Naive thymus-derived CD4-positive, alpha-beta T cell (primary cell): Measurements from ENCODE around the gene ZNF74. TPM values are rescaled to one million over a fixed set of nuclear protein-coding genes. Genes with fewer than 3 reads are reported as not detected.

Source experiments
- ATAC-seq: fragments of 150-1000 bp; cut with Tn5 transposase; 2 replicates; pipeline ENCODE4 v1.10.0; 2021; ENCODE audit warnings: mild to moderate bottlenecking, moderate library complexity
- CTCF ChIA-PET: fragments of 350-600 bp; sonication (Branson Sonifier 250); formaldehyde crosslinking; loops from one replicate; lab custom pipeline; 2021; ENCODE audit warnings: antibody characterized with exemption; lab: Charles Lee
- POLR2A ChIA-PET: fragments of 350-600 bp; sonication (Branson Sonifier 250); formaldehyde crosslinking; loops from one replicate; lab custom pipeline; 2021; ENCODE audit warnings: antibody characterized with exemption, inconsistent platforms; lab: Charles Lee
- DNase-seq, 9 donors: peaks; one replicate each; pipeline versions ENCODE4 v3.0.0 to v3.0.0-alpha.2; 2020 to 2022; ENCODE audit warnings: mixed read lengths in 1 of 9
- H3K27ac ChIP-seq: one replicate; pipeline ENCODE4 v1.7.0; 2013; ENCODE audit warnings: mild to moderate bottlenecking, low read depth, low read length, moderate library complexity
- H3K27me3 ChIP-seq, 2 donors: one replicate each; pipeline ENCODE4 v1.7.0; 2013; ENCODE audit warnings: low read length in 2 of 2, mild to moderate bottlenecking in 2 of 2, moderate library complexity in 2 of 2; ENCODE audit not compliant: control insufficient read depth in 2 of 2, insufficient read depth in 2 of 2
- H3K36me3 ChIP-seq, 3 experiments: 1 replicate in 2 of 3; 2 replicates in 1 of 3; pipeline ENCODE4 v1.7.0; 2013; ENCODE audit warnings: low read length in 3 of 3, mild to moderate bottlenecking in 3 of 3, moderate library complexity in 1 of 3; ENCODE audit not compliant: insufficient read depth in 3 of 3, control insufficient read depth in 2 of 3
- H3K4me1 ChIP-seq, 2 donors: one replicate each; pipeline ENCODE4 v1.7.0; 2013; ENCODE audit warnings: low read length in 2 of 2, mild to moderate bottlenecking in 2 of 2, moderate library complexity in 1 of 2; ENCODE audit not compliant: control insufficient read depth in 2 of 2, insufficient read depth in 2 of 2
- H3K4me3 ChIP-seq: 2 replicates; pipeline ENCODE4 v1.7.0; 2013; ENCODE audit warnings: mild to moderate bottlenecking, low read length
- H3K9me3 ChIP-seq, 3 experiments: 1 replicate in 2 of 3; 2 replicates in 1 of 3; pipeline ENCODE4 v1.7.0; 2013; ENCODE audit warnings: low read length in 3 of 3; ENCODE audit not compliant: control insufficient read depth in 2 of 3
- H3K27ac Mint-ChIP-seq, 9 donors: one replicate each; pipeline ENCODE4 v1.8.0; 2020 to 2022; ENCODE audit warnings: mixed read lengths in 9 of 9, mild to moderate bottlenecking in 8 of 9, moderate library complexity in 5 of 9, inconsistent platforms in 2 of 9
- H3K27me3 Mint-ChIP-seq, 5 donors: one replicate each; pipeline ENCODE4 v1.8.0; 2021 to 2022; ENCODE audit warnings: mixed read lengths in 5 of 5, mild to moderate bottlenecking in 1 of 5
- H3K36me3 Mint-ChIP-seq, 5 donors: one replicate each; pipeline ENCODE4 v1.8.0; 2020 to 2022; ENCODE audit warnings: mixed read lengths in 5 of 5, mild to moderate bottlenecking in 3 of 5, inconsistent platforms in 1 of 5
- H3K4me1 Mint-ChIP-seq, 7 donors: one replicate each; pipeline ENCODE4 v1.8.0; 2020 to 2022; ENCODE audit warnings: mixed read lengths in 7 of 7, mild to moderate bottlenecking in 3 of 7, inconsistent platforms in 1 of 7
- H3K4me3 Mint-ChIP-seq, 10 donors: one replicate each; pipeline ENCODE4 v1.8.0; 2020 to 2022; ENCODE audit warnings: mild to moderate bottlenecking in 10 of 10, mixed read lengths in 10 of 10, moderate library complexity in 6 of 10, inconsistent platforms in 2 of 10
- H3K9me3 Mint-ChIP-seq, 11 donors: one replicate each; pipeline ENCODE4 v1.8.0; 2020 to 2022; ENCODE audit warnings: mixed read lengths in 11 of 11, mild to moderate bottlenecking in 4 of 11, inconsistent platforms in 1 of 11, moderate library complexity in 1 of 11
- intact Hi-C, 2 donors: fragments of 100-400 bp; cut with micrococcal nuclease; formaldehyde crosslinking; loops; one replicate each; pipeline ENCODE4 v1.15.1; 2023
- polyA plus RNA-seq, 2 donors: library from polyadenylated mRNA; unstranded; fragments of 300-500 nt; fragmentation: Illumina TruSeq; gene quantifications; one replicate each; pipeline ENCODE4 v1.2.3, GENCODE V29; 2021
- total RNA-seq, 6 experiments: library from RNA in 5 of 6; stranded (reverse) in 5 of 6; gene quantifications; 1 replicate in 5 of 6; 2 replicates in 1 of 6; pipeline ENCODE4 v1.2.3 and lab custom pipeline; 2021 to 2026

Gene ZNF74
- total and polyA plus RNA-seq, 7 experiments from 2014 or later: 5.3 to 18.2 (median 12.9) TPM

DNA sequence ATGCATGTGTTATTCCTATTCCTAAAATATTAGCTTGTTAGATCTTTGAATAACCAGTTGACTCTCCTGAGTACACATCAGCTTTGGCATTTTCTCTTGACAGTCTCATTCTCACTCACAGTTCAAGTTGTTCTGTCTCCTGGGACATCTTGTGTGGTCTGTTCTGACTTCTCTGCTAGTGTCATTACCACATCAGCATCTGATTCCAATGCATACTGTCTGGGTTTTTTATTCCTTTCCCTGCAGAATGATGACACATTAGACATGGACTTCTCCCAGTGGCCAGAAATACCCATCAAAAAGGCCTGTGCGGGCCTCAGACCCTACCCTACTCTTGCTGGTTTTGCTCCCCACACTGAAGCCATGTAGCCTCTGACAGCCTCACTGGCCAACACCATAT is 2.7 kb downstream of the ZNF74 start:
- no peaks in the 10 kb centered on the region for H3K9me3 ChIP-seq
- peaks cover 23 to 59% (median 51%) of the 10 kb centered on the region in 7 donors for H3K4me1 Mint-ChIP-seq
- no peak overlapping the region for H3K4me3 ChIP-seq
- peak overlapping the region in 8 of 10 donors; percentile 18 to 91 (median 84) for H3K4me3 Mint-ChIP-seq
- POLR2A ChIA-PET: interaction anchor here (1.1 kb wide), 1 partner anchor 11 kb away, joined by 4 read pairs; no protein-coding TSS in a partner anchor
- intact Hi-C loops: no loop called here
- no peaks in the 10 kb centered on the region for H3K27me3 ChIP-seq
- no peaks in the 10 kb centered on the region for H3K27me3 Mint-ChIP-seq
- no peaks in the 10 kb centered on the region for H3K9me3 Mint-ChIP-seq
- H3K4me1 ChIP-seq: peaks cover 14 to 17% of the 10 kb centered on the region in 2 donors
- peaks cover 3 to 12% (median 4%) of the 10 kb centered on the region in 3 experiments for H3K36me3 ChIP-seq
- H3K27ac Mint-ChIP-seq: peak overlapping the region in 3 of 9 donors; percentile 13 to 76 (median 45)
- no peak overlapping the region for H3K27ac ChIP-seq
- peaks cover 0 to 18% (median 4%) of the 10 kb centered on the region in 5 donors for H3K36me3 Mint-ChIP-seq
- CTCF ChIA-PET: no interaction called here
- ATAC-seq (no peak), DNase-seq (no peak)

DNA sequence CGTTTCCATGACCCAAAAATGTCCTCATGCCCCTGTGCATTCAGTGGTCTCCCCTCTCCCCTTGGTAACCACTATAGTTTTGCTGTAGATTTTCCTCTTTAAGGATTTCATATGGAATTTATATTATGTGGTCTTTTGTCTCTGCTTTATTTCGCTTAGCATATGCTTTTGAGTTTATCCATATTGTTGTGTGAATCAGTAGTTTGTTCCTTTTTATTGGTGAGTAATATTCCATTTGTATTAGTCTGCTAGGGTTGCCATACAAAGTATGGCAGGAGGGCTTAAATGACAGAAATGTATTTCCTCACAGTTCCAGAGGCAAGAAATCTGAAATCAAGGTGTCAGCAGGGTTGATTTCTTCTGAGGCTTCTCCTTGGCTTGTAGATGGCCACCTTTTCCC is 3.5 kb downstream of the ZNF74 start:
- ChIA-PET POLR2A (no interaction called here), CTCF (no interaction called here)
- intact Hi-C loops: no loop called here
- ATAC-seq: no peak
- Mint-ChIP-seq H3K4me3 (peak overlapping the region in 1 of 10 donors; percentile 14), H3K4me1 (peaks cover 23 to 59% (median 51%) of the 10 kb centered on the region in 7 donors), H3K36me3 (peaks cover 0 to 21% (median 4%) of the 10 kb centered on the region in 5 donors), H3K9me3 (no peaks in the 10 kb centered on the region), H3K27me3 (no peaks in the 10 kb centered on the region), H3K27ac (no peak overlapping the region)
- peaks cover 14 to 17% of the 10 kb centered on the region in 2 donors for H3K4me1 ChIP-seq
- peaks cover 3 to 13% (median 4%) of the 10 kb centered on the region in 3 experiments for H3K36me3 ChIP-seq
- H3K9me3 ChIP-seq: no peaks in the 10 kb centered on the region
- no peak overlapping the region for H3K27ac ChIP-seq
- no peaks in the 10 kb centered on the region for H3K27me3 ChIP-seq
- H3K4me3 ChIP-seq: no peak overlapping the region
- no peak for DNase-seq

DNA sequence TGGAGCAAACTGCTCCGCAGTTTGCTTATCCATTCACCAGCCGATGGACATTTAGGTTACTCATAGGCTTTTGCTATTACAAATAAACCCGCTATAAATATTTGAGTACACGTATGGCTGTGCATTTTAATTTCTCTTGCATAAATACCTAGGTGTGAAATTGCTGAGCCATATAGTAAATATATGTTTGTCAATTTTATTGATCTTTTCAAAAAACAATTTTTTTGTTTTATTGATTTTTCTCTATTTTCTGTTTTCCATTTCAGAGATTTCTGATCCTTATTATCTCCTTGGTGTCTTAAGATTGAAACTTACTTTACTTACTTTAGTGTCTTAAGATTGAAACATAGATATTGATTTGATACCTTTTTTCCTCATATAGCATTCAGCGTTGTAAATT is 4.5 kb downstream of the ZNF74 start:
- Mint-ChIP-seq H3K27ac (no peak overlapping the region), H3K4me1 (peaks cover 27 to 63% (median 56%) of the 10 kb centered on the region in 7 donors), H3K36me3 (peaks cover 0 to 26% (median 5%) of the 10 kb centered on the region in 5 donors), H3K27me3 (no peaks in the 10 kb centered on the region), H3K9me3 (peaks cover 0 to 2% (median 0%) of the 10 kb centered on the region in 11 donors), H3K4me3 (no peak overlapping the region)
- intact Hi-C loops: no loop called here
- Histone ChIP-seq H3K4me3 (no peak overlapping the region), H3K27me3 (no peaks in the 10 kb centered on the region), H3K4me1 (peaks cover 14 to 17% of the 10 kb centered on the region in 2 donors), H3K27ac (no peak overlapping the region), H3K36me3 (peaks cover 3 to 17% (median 4%) of the 10 kb centered on the region in 3 experiments), H3K9me3 (no peaks in the 10 kb centered on the region)
- ChIA-PET POLR2A (interaction anchor here (0.9 kb wide), 1 partner anchor 79 kb away, joined by 3 read pairs; the partner anchor contains the start of gene DGCR6L), CTCF (no interaction called here)
- ATAC-seq (no peak), DNase-seq (no peak)

DNA sequence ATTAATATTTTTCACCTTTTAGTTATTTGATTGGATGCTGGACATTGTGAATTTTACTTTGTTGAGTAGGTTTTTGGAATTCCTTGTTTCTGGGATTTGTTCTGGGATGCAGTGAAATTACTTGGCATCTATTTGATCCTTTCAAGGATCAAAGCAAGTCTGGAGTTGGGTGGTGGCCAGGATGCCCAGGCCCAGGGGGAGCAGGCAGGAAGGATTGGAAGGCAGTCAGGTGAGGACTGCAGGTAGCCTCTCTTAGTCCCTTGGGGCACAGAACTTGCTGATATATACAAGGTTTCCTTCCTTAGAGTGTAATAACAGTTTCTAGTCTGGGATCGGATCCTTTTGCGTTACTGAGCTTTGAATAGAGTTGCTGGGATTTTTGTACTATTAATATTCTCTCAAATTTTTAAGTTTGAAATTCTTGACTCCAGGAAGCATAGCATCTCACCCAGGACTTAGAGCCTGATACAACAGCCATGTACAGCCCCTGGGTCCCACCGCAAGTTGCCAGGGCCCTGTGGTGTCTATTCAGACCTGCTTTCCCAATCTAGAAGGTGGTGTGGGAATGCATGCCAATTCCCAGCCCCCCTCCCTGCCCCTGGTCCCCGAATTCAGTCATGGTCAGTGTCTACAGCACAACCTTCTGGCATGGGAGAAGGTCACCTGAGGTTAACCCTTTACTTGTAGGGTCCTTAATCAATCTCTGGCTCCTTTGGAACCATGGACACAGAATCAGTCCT is 6.1 kb downstream of the ZNF74 start:
- Mint-ChIP-seq H3K36me3 (peaks cover 0 to 36% (median 9%) of the 10 kb centered on the region in 5 donors), H3K27me3 (no peaks in the 10 kb centered on the region), H3K27ac (peak overlapping the region in 1 of 9 donors; percentile 40), H3K4me3 (no peak overlapping the region), H3K9me3 (peaks cover 0 to 2% (median 0%) of the 10 kb centered on the region in 11 donors), H3K4me1 (peaks cover 26 to 56% (median 48%) of the 10 kb centered on the region in 7 donors)
- Histone ChIP-seq H3K4me3 (no peak overlapping the region), H3K36me3 (peaks cover 3 to 30% (median 4%) of the 10 kb centered on the region in 3 experiments), H3K9me3 (no peaks in the 10 kb centered on the region), H3K4me1 (peaks cover 5 to 17% of the 10 kb centered on the region in 2 donors), H3K27me3 (no peaks in the 10 kb centered on the region), H3K27ac (no peak overlapping the region)
- intact Hi-C loops: loop anchor here in 1 of 2 donors (1.0 kb wide), 1 partner anchor 14 kb away; no protein-coding TSS in a partner anchor
- ChIA-PET POLR2A (no interaction called here), CTCF (interaction anchor here (1.0 kb wide), 1 partner anchor 11 kb away, joined by 5 read pairs; no protein-coding TSS in a partner anchor)
- no peak for ATAC-seq
- DNase-seq: no peak

DNA sequence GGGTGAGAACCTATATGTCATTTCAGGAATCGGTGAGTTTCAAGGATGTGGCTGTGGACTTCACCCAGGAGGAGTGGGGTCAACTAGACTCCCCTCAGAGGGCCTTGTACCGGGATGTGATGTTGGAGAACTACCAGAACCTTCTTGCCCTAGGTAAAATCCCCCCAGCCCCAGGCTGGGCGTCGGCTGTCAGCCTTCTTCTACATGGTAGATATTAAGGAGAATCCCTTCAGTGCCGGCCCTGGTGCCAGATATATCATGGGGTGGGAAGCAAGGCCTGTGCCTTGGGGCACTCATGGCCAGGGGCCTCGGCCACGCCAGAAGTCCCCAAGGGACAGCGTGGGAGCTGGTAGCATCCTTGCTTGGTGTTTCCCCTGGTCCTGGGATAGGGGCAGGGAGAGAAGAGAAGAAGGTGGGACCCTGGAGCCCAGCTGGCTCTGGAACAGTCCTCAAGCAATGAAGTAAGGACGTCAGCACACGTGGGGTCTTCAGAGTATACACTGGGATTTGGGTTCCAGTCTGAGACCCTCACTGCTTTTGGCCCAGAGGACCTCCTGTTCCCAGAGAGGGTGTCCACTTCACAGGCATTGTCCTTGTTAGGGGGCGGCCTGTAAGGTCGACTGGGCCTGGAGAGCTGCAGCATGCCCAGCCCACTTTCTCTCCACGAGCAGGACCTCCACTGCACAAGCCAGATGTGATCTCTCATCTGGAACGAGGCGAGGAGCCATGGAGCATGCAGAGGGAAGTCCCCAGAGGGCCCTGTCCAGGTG is 6.8 kb downstream of the ZNF74 start:
- Mint-ChIP-seq H3K36me3 (peaks cover 0 to 38% (median 9%) of the 10 kb centered on the region in 5 donors), H3K9me3 (peaks cover 0 to 2% (median 0%) of the 10 kb centered on the region in 11 donors), H3K4me3 (no peak overlapping the region), H3K27ac (peak overlapping the region in 1 of 9 donors; percentile 36), H3K4me1 (peaks cover 19 to 49% (median 43%) of the 10 kb centered on the region in 7 donors), H3K27me3 (no peaks in the 10 kb centered on the region)
- no peak overlapping the region for H3K4me3 ChIP-seq
- DNase-seq: no peak
- H3K4me1 ChIP-seq: peaks cover 0 to 15% of the 10 kb centered on the region in 2 donors
- H3K36me3 ChIP-seq: peaks cover 3 to 38% (median 4%) of the 10 kb centered on the region in 3 experiments
- ChIA-PET POLR2A (no interaction called here), CTCF (no interaction called here)
- no peaks in the 10 kb centered on the region for H3K27me3 ChIP-seq
- H3K27ac ChIP-seq: no peak overlapping the region
- intact Hi-C loops: no loop called here
- no peak for ATAC-seq
- no peaks in the 10 kb centered on the region for H3K9me3 ChIP-seq

DNA sequence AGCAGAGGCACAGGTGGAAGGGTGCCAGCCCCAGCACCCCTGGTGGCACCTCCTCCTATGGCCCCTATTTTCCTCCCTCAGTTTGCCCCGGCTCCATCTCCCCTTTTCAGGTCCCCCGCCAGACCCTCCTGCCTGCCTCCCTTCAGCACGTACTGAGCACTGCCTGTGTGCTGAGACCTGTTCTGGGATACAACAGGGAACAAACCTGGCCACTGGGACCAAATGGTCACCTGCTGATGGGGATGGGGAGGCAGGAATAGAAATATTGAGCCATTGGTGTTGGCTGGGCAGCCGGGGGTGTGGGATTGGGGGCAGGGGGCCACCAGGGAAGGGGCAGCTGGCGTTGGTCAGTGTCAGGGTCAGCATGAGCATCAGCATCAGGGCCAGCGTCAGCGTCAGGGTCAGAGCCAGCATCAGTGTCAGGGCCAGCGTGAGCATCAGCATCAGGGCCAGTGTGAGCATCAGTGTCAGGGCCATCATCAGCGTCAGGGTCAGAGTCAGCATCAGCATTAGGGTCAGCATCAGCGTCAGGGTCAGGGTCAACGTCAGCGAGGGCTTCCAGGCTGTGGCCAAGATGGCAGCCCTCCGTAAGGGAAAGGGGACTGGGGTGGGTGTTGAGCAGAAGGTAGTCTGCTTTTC is 7.5 kb downstream of the ZNF74 start:
- H3K9me3 ChIP-seq: no peaks in the 10 kb centered on the region
- no peaks in the 10 kb centered on the region for H3K27me3 Mint-ChIP-seq
- CTCF ChIA-PET: interaction anchor here (0.8 kb wide), 1 partner anchor 17 kb away, joined by 3 read pairs; no protein-coding TSS in a partner anchor
- H3K36me3 Mint-ChIP-seq: peaks cover 0 to 42% (median 9%) of the 10 kb centered on the region in 5 donors
- DNase-seq: no peak
- H3K27ac ChIP-seq: no peak overlapping the region
- no peak overlapping the region for H3K4me3 ChIP-seq
- H3K4me3 Mint-ChIP-seq: no peak overlapping the region
- H3K27ac Mint-ChIP-seq: no peak overlapping the region
- H3K36me3 ChIP-seq: peaks cover 3 to 45% (median 4%) of the 10 kb centered on the region in 3 experiments
- H3K4me1 ChIP-seq: peaks cover 0 to 15% of the 10 kb centered on the region in 2 donors
- no peaks in the 10 kb centered on the region for H3K27me3 ChIP-seq
- peaks cover 0 to 2% (median 0%) of the 10 kb centered on the region in 11 donors for H3K9me3 Mint-ChIP-seq
- POLR2A ChIA-PET: no interaction called here
- peaks cover 12 to 42% (median 36%) of the 10 kb centered on the region in 7 donors for H3K4me1 Mint-ChIP-seq
- no peak for ATAC-seq
- intact Hi-C loops: no loop called here
